H1 (cell line): ENCODE results near the gene OSBPL3. TPM values are rescaled to one million over a fixed set of nuclear protein-coding genes. Genes with fewer than 3 reads are reported as not detected.

Experiments used
- CTCF ChIA-PET: fragments of 300-600 bp; sonication (Branson Sonifier 250); formaldehyde crosslinking; loops from one replicate; lab custom pipeline; 2021; ENCODE audit not compliant: partially characterized antibody; lab: Charles Lee
- POLR2A ChIA-PET: fragments of 300-600 bp; sonication (Branson Sonifier 250); formaldehyde crosslinking; loops from one replicate; lab custom pipeline; 2021; ENCODE audit warnings: inconsistent platforms; ENCODE audit not compliant: partially characterized antibody; lab: Charles Lee
- DNase-seq, 2 experiments: peaks; one replicate each; pipeline versions ENCODE4 v3.0.0 to v3.0.0-alpha.2; 2010 to 2022; ENCODE audit warnings: low spot score in 2 of 2, low read depth in 1 of 2, mixed read lengths in 1 of 2
- FAIRE-seq: peaks from 2 replicates; lab custom pipeline; 2011; peaks lifted over from hg19 to GRCh38; lab: Jason Lieb, UNC
- H2AFZ ChIP-seq: 2 replicates; pipeline ENCODE4 v1.8.1; 2012; ENCODE audit warnings: low read length, inconsistent platforms
- H2AK5ac ChIP-seq: 2 replicates; pipeline ENCODE4 v1.6.1; 2013; ENCODE audit warnings: low read depth, low read length
- H2BK120ac ChIP-seq: replicated peaks from 2 replicates; pipeline ENCODE3; 2013; ENCODE audit warnings: low read depth, low read length, inconsistent platforms
- H2BK12ac ChIP-seq: 2 replicates; pipeline ENCODE4 v1.6.1; 2013; ENCODE audit warnings: low read depth, low read length
- H2BK15ac ChIP-seq: 2 replicates; pipeline ENCODE4 v1.6.1; 2013; ENCODE audit warnings: low read length
- H2BK20ac ChIP-seq: 2 replicates; pipeline ENCODE4 v1.6.1; 2013; ENCODE audit warnings: low read length
- H2BK5ac ChIP-seq: 2 replicates; pipeline ENCODE4 v1.6.1; 2013; ENCODE audit warnings: low read depth, low read length
- H3K14ac ChIP-seq: 2 replicates; pipeline ENCODE4 v1.6.1; 2013; ENCODE audit warnings: inconsistent platforms; ENCODE audit not compliant: insufficient read length
- H3K18ac ChIP-seq: 2 replicates; pipeline ENCODE4 v1.6.1; 2013; ENCODE audit warnings: low read length; ENCODE audit errors: extremely low read depth
- H3K23ac ChIP-seq: 2 replicates; pipeline ENCODE4 v1.6.1; 2013; ENCODE audit warnings: inconsistent platforms; ENCODE audit not compliant: insufficient read length
- H3K23me2 ChIP-seq: 2 replicates; pipeline ENCODE4 v1.6.1; 2013; ENCODE audit warnings: low read depth, low read length
- H3K27ac ChIP-seq: 2 replicates; pipeline ENCODE4 v1.6.1; 2011; ENCODE audit warnings: low read depth, low read length, inconsistent platforms
- H3K27me3 ChIP-seq, 4 experiments: replicated peaks in 1 of 4; 1 replicate in 1 of 4; 2 replicates in 3 of 4; pipeline versions ENCODE4 v1.6.1 to v1.8.1; 2011 to 2013; ENCODE audit warnings: low read length in 3 of 4, mild to moderate bottlenecking in 3 of 4, inconsistent platforms in 2 of 4, mixed read lengths in 2 of 4, moderate library complexity in 1 of 4; ENCODE audit not compliant: control insufficient read depth in 3 of 4, insufficient read depth in 3 of 4; ENCODE audit errors: extremely low read depth in 1 of 4
- H3K36me3 ChIP-seq, 4 experiments: 2 replicates each; pipeline versions ENCODE4 v1.6.1 to v1.8.1; 2011 to 2013; ENCODE audit warnings: mild to moderate bottlenecking in 4 of 4, low read length in 3 of 4, moderate library complexity in 2 of 4, control low read depth in 1 of 4, inconsistent platforms in 1 of 4; ENCODE audit not compliant: insufficient read depth in 4 of 4, control insufficient read depth in 2 of 4
- H3K4ac ChIP-seq: replicated peaks from 2 replicates; pipeline ENCODE3; 2013; ENCODE audit warnings: low read length, low read depth, mixed read lengths, inconsistent platforms; ENCODE audit not compliant: insufficient read length
- H3K4me1 ChIP-seq, 4 experiments: replicated peaks in 1 of 4; 1 replicate in 1 of 4; 2 replicates in 3 of 4; pipeline versions ENCODE4 v1.6.1 to v1.8.1; 2011 to 2013; ENCODE audit warnings: low read length in 3 of 4, inconsistent platforms in 2 of 4, mixed read lengths in 1 of 4; ENCODE audit not compliant: insufficient read depth in 4 of 4, control insufficient read depth in 3 of 4
- H3K4me2 ChIP-seq, 2 experiments: 2 replicates each; pipeline versions ENCODE4 v1.6.1 to v1.8.1; 2011 to 2013; ENCODE audit warnings: low read depth in 2 of 2, low read length in 2 of 2, control low read depth in 1 of 2, inconsistent platforms in 1 of 2, mild to moderate bottlenecking in 1 of 2; ENCODE audit not compliant: insufficient read depth in 1 of 2
- H3K4me3 ChIP-seq, 4 experiments: fragments of 200-600, 300-600 bp in 1 of 4; sonication (generic), shearing (Covaris generic), sonication (Bioruptor Twin) in 1 of 4; 2 replicates each; pipeline versions ENCODE4 v1.5.1 to v1.8.1; 2011 to 2016; ENCODE audit warnings: low read length in 4 of 4, low read depth in 3 of 4, control low read depth in 2 of 4, inconsistent platforms in 2 of 4, mild to moderate bottlenecking in 2 of 4, mixed read lengths in 1 of 4, moderate library complexity in 1 of 4; ENCODE audit not compliant: insufficient read depth in 2 of 4; ENCODE audit errors: extremely low read depth in 1 of 4
- H3K56ac ChIP-seq: replicated peaks from 2 replicates; pipeline ENCODE3; 2013; ENCODE audit warnings: low read depth, mild to moderate bottlenecking, mixed read lengths, low read length, inconsistent platforms; ENCODE audit not compliant: insufficient read length
- H3K79me1 ChIP-seq: 2 replicates; pipeline ENCODE4 v1.6.1; 2013; ENCODE audit warnings: low read depth, low read length, control low read depth
- H3K79me2 ChIP-seq, 2 experiments: 2 replicates each; pipeline versions ENCODE4 v1.6.1 to v1.8.1; 2012 to 2013; ENCODE audit warnings: low read length in 2 of 2, mild to moderate bottlenecking in 2 of 2, inconsistent platforms in 1 of 2; ENCODE audit not compliant: insufficient read depth in 2 of 2, control insufficient read depth in 1 of 2
- H3K9ac ChIP-seq, 4 experiments: replicated peaks in 1 of 4; 1 replicate in 1 of 4; 2 replicates in 3 of 4; pipeline versions ENCODE4 v1.6.1 to v1.8.1; 2011 to 2013; ENCODE audit warnings: low read depth in 3 of 4, low read length in 3 of 4, control low read depth in 2 of 4, mild to moderate bottlenecking in 2 of 4, moderate library complexity in 2 of 4, inconsistent platforms in 1 of 4; ENCODE audit errors: extremely low read depth in 1 of 4
- H3K9me3 ChIP-seq, 2 experiments: 2 replicates each; pipeline versions ENCODE4 v1.6.1 to v1.8.1; 2012 to 2013; ENCODE audit warnings: mild to moderate bottlenecking in 2 of 2, moderate library complexity in 2 of 2, control low read depth in 1 of 2, inconsistent platforms in 1 of 2, low read depth in 1 of 2, low read length in 1 of 2, mixed read lengths in 1 of 2; ENCODE audit not compliant: insufficient read depth in 2 of 2
- H4K20me1 ChIP-seq, 2 experiments: replicated peaks in 1 of 2; 2 replicates each; pipeline versions ENCODE3 to v1.8.1; 2011 to 2013; ENCODE audit warnings: inconsistent platforms in 2 of 2, low read length in 2 of 2, mild to moderate bottlenecking in 1 of 2; ENCODE audit not compliant: insufficient read depth in 2 of 2, control insufficient read depth in 1 of 2
- H4K5ac ChIP-seq: 2 replicates; pipeline ENCODE4 v1.6.1; 2013; ENCODE audit warnings: low read length, low read depth, mixed read lengths, inconsistent platforms; ENCODE audit not compliant: insufficient read length
- H4K8ac ChIP-seq: 2 replicates; pipeline ENCODE4 v1.8.0; 2013; ENCODE audit warnings: mild to moderate bottlenecking, moderate library complexity, low read length, inconsistent platforms; ENCODE audit not compliant: insufficient read depth; ENCODE audit errors: extremely low read depth
- H4K91ac ChIP-seq: replicated peaks from 2 replicates; pipeline ENCODE3; 2013; ENCODE audit warnings: low read length, mixed read lengths, inconsistent platforms; ENCODE audit not compliant: insufficient read length
- ASH2L ChIP-seq: fragments of 200-600, 300-600 bp; sonication (generic); IDR thresholded peaks from one replicate; pipeline ENCODE4 v1.7.1; 2017; ENCODE audit warnings: low read length
- CEBPB ChIP-seq: IDR thresholded peaks from 2 replicates; pipeline ENCODE4 v1.6.1; 2012; ENCODE audit warnings: low read depth, low read length
- E2F6 ChIP-seq: IDR thresholded peaks from 2 replicates; pipeline ENCODE4 v1.6.1; 2012; ENCODE audit warnings: inconsistent platforms
- GTF2F1 ChIP-seq: IDR thresholded peaks from 2 replicates; pipeline ENCODE4 v1.6.1; 2012; ENCODE audit warnings: low read depth, low read length, improper control_type of control experiment, borderline replicate concordance
- JUN ChIP-seq: IDR thresholded peaks from 2 replicates; pipeline ENCODE4 v1.6.1; 2011; ENCODE audit warnings: low read depth, mild to moderate bottlenecking, improper control_type of control experiment, low read length
- KDM1A ChIP-seq: fragments of 200-600, 300-600 bp; sonication (generic); IDR thresholded peaks from 2 replicates; pipeline ENCODE4 v1.7.1; 2016; ENCODE audit warnings: mild to moderate bottlenecking, low read length, borderline replicate concordance
- KDM4A ChIP-seq: IDR thresholded peaks from one replicate; pipeline ENCODE4 v1.7.1; 2012; ENCODE audit warnings: low read depth, mild to moderate bottlenecking, moderate library complexity, low read length, inconsistent platforms; ENCODE audit not compliant: severe bottlenecking
- MAX ChIP-seq: IDR thresholded peaks from 2 replicates; pipeline ENCODE4 v1.6.1; 2012; ENCODE audit warnings: inconsistent platforms
- NANOG ChIP-seq: IDR thresholded peaks from 2 replicates; pipeline ENCODE4 v1.6.1; 2011; ENCODE audit warnings: low read length, low read depth, mild to moderate bottlenecking, inconsistent platforms; ENCODE audit not compliant: insufficient read depth, poor library complexity, severe bottlenecking
- NRF1 ChIP-seq: IDR thresholded peaks from 2 replicates; pipeline ENCODE4 v1.6.1; 2011; ENCODE audit warnings: mild to moderate bottlenecking, low read depth, low read length, improper control_type of control experiment
- POLR2A ChIP-seq, 2 experiments: IDR thresholded peaks; 1 replicate in 1 of 2; 2 replicates in 1 of 2; pipeline ENCODE4 v1.6.1; 2011; ENCODE audit warnings: low read depth in 2 of 2, low read length in 2 of 2, mild to moderate bottlenecking in 2 of 2; ENCODE audit errors: control extremely low read depth in 1 of 2
- RNF2 ChIP-seq: fragments of 200-900, 300-1000 bp; sonication (generic); IDR thresholded peaks from 2 replicates; pipeline ENCODE4 v1.7.1; 2016; ENCODE audit warnings: borderline replicate concordance, low read depth, mild to moderate bottlenecking, antibody characterized with exemption, low read length; ENCODE audit not compliant: poor library complexity, severe bottlenecking; ENCODE audit errors: missing control alignments
- TEAD4 ChIP-seq: IDR thresholded peaks from 2 replicates; pipeline ENCODE4 v1.6.1; 2012; ENCODE audit warnings: low read depth, low read length, inconsistent platforms, mixed read lengths
- WGBS, 2 experiments: shearing (Covaris generic) in 1 of 2; methylation state at CpG; one replicate each; pipeline versions ENCODE4 v1.1.6 to v1.1.7; 2013 to 2015; ENCODE audit warnings: low lambda C conversion rate in 2 of 2, mixed read lengths in 2 of 2, inconsistent platforms in 1 of 2, low coverage in 1 of 2, missing lambda C conversion rate in 1 of 2; ENCODE audit not compliant: insufficient replicate concordance in 2 of 2, insufficient coverage in 1 of 2, insufficient read length in 1 of 2; ENCODE audit errors: extremely low coverage in 1 of 2, missing lambda C conversion rate in 1 of 2; 5-methylcytosine and 5-hydroxymethylcytosine counted together
- polyA plus RNA-seq, 7 experiments: library from polyadenylated mRNA; depleted of rRNA in 3 of 7; stranded (reverse) in 5 of 7; unstranded in 2 of 7; fragments of >200 nt in 5 of 7; fragments of 200-250 nt in 2 of 7; gene quantifications; 1 replicate in 5 of 7; 2 replicates in 1 of 7; 4 replicates in 1 of 7; pipeline versions ENCODE4 v1.2.1 to v1.2.3, GENCODE V29; 2011 to 2013; ENCODE audit warnings: missing spikeins in 2 of 7, mixed read lengths in 2 of 7
- total RNA-seq: library from RNA; stranded (reverse); fragmentation: NEBNext Ultra II Directional; extraction: Animal tissue kit (Norgen Biotek cat#: 25700); gene quantifications from 2 replicates; pipeline ENCODE4 v1.2.1, GENCODE V29; 2021

OSBPL3 gene
- total and polyA plus RNA-seq, 2 of the 8 experiments (the other 6 are each of a cell fraction or from before 2014, with no cell fraction given), result 2.8 to 13.9 TPM

- no peak overlapping the region for H3K23ac ChIP-seq
- H3K4me1 ChIP-seq, result peaks cover 0 to 14% (median 4%) of the 10 kb centered on the region in 4 experiments; a peak in 4 of 7 replicates
- H3K56ac ChIP-seq, result no peak overlapping the region
- no peaks in the 10 kb centered on the region; the same call in 1 of the 2 replicates for H3K23me2 ChIP-seq
- H4K91ac ChIP-seq, result no peak overlapping the region
- no peak overlapping the region for H3K4me3 ChIP-seq
- no peak overlapping the region for H2AFZ ChIP-seq
- ChIA-PET CTCF (interaction anchor here (0.7 to 1.6 kb wide), 8 partner anchors 11 to 154 kb away, joined by 3 to 9 read pairs (median 3); partner anchors contain the start of gene OSBPL3), POLR2A (interaction anchor here (0.9 to 1.4 kb wide), 3 partner anchors 12 to 158 kb away, joined by 3 to 7 read pairs (median 4); partner anchors contain the start of gene CYCS)
- H3K9me3 ChIP-seq, result no peaks in the 10 kb centered on the region
- no peak overlapping the region for H2BK120ac ChIP-seq
- H3K79me1 ChIP-seq, result peaks cover 2% of the 10 kb centered on the region; the same call in 1 of the 2 replicates
- H4K8ac ChIP-seq, result no peak overlapping the region
- H2BK12ac ChIP-seq, result no peak overlapping the region
- H3K27ac ChIP-seq, result no peak overlapping the region
- no peak overlapping the region for H3K18ac ChIP-seq
- no peak for FAIRE-seq
- no peaks in the 10 kb centered on the region for H3K36me3 ChIP-seq
- no peak overlapping the region for H2BK5ac ChIP-seq
- no peak for DNase-seq
- H3K14ac ChIP-seq, result no peak overlapping the region
- WGBS, 2 experiments, result 89% methylated on average over 1 of the region's 1 CpG; no CpG with 5 or more reads in 1 of the 2 experiments
- no peak overlapping the region for H2AK5ac ChIP-seq
- H2BK20ac ChIP-seq, result no peak overlapping the region
- no peak overlapping the region for H3K4me2 ChIP-seq
- H3K27me3 ChIP-seq, result no peaks in the 10 kb centered on the region
- H2BK15ac ChIP-seq, result no peak overlapping the region
- no peak overlapping the region for H3K9ac ChIP-seq
- no peak overlapping the region for H3K4ac ChIP-seq
- H4K5ac ChIP-seq, result no peak overlapping the region
- H4K20me1 ChIP-seq, result peaks cover 0 to 2% of the 10 kb centered on the region in 2 experiments
- H3K79me2 ChIP-seq, result peaks cover 0 to 34% of the 10 kb centered on the region in 2 experiments; a peak in 1 of 4 replicates
- TF ChIP-seq KDM4A (no peak), NANOG (no peak), JUN (no peak), ASH2L (no peak), RNF2 (no peak), TEAD4 (no peak), GTF2F1 (no peak), KDM1A (no peak), NRF1 (no peak), E2F6 (no peak), CEBPB (no peak), MAX (no peak), POLR2A (IDR thresholded peaks at IDR 0.05; ENCODE audit: control extremely low read depth in 1 of 2, low read depth in 2 of 2, low read length in 2 of 2) (no peak)
Observed at GRCh38 chr7:24966802-24967201, 13.2 kb downstream of the OSBPL3 start.
